HK-2 (cell line): ENCODE measurements around the gene MAP7.
"Not testable (repeated sequence)": the region's sequence is repeated elsewhere in the genome, so short reads cannot be mapped to it uniquely, and the experiment has no call there.

Experiments
- DNase-seq: peaks from one replicate; pipeline ENCODE4 v3.0.0-alpha.2; 2018; ENCODE audit not compliant: unreplicated experiment

MAP7 gene

GRCh38 chr6:136506124-136506799 lies 44.0 kb downstream of the MAP7 start:
- no peak for DNase-seq

DNA sequence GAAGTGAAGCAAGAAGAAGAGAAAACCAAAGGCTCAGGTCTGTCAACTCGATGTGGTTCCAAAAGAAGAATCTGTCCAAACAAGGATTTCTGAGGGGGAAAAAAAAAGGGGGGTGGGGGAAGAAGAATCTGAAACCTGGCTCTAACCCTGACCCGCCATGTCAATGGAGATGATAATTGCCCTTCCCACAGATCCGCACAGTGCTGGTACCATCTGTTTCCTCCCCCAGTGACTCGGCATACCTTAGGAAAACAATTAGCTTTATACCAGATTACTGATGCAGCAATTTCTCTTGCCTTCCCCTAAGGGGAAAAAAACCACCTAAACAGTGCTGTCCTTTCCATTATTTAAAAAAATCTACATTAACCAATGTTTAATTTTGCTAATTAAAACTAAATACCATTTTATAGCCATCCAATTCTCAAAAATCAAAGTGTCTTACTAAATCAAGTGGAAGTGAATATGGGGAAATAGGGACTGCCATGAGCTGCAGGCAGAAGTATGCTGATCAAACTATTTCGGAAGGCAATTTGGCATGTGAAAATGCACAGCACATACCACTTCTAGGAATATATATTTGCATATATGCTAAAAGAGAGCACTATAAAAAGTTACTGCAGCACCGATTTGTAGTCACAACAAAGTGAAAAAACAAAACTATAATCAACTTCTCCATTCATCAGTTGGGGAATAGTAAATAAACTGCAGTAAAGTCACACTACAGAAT lies 46.8 kb downstream of the MAP7 start:
- DNase-seq, result no peak

DNA sequence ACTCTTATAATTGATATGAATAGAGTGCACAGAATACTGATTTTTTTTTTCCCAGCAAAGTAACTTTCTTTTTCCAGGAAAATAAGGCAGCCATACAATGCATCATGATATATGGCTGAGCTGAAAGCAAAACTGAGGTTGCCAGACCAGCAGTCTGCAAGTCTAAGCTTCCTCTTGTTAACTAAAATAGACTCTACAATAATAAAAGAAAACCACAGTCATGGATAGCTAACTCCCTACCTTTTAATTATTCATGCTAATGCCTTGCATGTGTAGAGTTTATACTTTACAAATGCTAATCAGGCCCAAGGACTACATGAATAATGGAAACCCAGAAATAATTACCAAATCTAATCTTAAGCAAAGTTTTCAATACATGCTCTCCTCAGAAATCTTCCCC lies 47.4 kb downstream of the MAP7 start:
- DNase-seq, result no peak

DNA sequence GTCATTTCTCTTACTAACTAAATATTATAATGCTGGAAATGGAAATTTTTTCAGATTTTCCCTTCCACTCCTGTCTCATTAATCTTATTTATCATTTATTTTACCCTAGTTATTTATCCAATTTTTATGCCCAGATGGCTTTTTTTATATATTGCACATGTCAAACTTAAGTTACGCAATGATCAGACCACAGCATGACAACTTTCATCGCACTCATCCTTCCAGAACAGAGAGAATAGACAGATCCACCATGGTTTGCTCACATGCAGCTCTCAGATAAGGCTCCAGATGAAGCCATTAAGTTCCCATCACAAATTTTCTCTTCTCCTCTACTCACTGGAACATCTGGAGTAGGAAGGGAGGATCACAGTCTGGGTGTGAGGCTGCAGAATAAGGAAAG lies 48.7 kb downstream of the MAP7 start:
- DNase-seq, result no peak

GRCh38 chr6:136501096-136501495 lies 49.1 kb downstream of the MAP7 start:
- no peak for DNase-seq

DNA sequence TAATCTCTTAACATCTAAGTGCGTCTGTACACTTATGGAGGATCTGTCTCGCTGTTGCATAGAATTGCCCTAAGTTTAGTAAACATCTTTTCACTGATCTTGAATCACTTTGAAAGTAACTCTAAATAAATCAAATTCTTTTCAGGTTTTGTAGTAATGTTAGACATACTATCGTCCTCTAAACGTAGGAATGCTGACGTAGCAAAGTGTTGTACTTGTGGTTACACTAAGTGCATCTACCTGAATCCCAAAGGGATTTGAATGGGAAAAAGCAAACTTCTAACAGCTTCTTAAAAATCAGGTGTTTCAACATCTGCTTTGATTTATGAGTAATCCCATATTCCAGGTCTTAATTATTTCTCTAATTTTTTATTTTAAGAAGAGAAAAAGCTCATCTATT lies 49.8 kb downstream of the MAP7 start:
- DNase-seq, result no peak

DNA sequence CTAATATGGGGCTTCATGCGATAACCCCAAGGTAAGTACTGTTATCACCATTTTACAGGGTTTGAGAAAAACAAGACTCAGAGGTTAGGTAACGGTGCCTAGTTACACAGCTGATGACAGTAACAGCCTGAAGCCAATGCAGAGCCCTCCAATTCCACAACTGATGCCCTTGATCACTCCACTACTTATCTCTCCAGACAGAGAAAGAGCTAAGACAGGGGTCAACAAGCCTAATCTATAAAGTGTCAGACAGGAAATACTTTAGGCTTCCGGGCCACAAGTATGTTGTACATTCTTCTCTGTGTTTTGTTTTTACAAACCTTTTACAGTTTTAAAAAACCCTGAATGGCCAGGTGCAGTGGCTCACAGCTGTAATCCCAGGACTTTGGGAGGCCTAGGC lies 50.9 kb downstream of the MAP7 start:
- DNase-seq, result no peak

- not testable (repeated sequence) for DNase-seq
Measured at GRCh38 chr6:136496449-136496848, 53.8 kb downstream of the MAP7 start.

DNA sequence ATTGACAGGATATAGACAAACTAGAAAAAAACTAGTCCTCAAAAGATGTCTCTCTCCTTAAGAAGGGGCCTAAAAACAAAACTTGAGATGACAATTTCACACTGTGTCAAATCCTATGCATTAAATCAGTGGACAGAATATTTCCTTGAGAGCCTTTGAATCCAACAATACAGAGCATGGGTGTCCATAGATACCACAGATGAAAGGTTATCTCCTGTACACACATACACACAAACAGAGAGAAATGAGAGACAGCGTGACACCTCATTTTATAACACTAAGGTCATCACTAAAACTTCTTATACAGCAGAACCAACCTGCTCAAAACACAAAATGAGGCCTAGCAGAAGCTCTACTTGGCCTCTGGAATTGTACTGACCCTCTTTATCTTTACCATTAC lies 55.5 kb downstream of the MAP7 start:
- DNase-seq, result no peak

DNA sequence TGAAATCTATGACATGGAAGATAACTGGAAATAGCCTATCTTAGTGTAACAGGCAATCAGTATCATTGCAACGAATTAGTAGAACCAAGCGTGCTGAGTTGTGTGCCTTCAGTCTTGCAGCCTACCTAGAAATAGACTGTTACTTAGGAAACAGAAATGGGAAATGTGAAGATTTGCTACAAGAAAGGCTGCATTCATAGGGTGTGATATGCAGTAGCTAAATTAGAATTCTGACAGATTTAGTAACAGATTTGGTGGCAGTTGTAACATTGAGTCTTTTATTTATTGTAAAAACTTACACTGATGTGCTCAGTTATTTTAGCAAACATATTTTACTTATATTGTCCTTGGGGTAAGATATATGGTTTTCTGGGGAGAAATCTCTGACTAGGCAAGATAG lies 56.2 kb downstream of the MAP7 start:
- no peak for DNase-seq

DNA sequence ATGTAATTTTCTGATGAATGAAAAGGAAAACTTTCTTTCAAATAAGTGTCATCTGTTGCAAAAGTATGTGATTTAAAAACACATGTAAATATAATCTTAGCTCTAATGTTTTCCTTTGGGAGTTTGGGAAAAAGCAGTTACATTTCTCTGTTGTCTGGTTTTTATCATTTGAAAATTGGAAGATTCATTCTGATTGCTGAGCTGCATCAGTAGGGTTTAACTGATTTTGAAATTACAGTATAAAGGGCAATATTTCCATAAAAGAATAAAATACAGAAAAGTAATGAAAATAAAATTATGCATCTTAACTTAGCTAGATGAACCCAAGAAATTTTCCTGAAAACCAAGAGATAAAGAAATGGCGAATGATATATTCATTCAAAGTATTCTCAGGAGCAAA lies 57.8 kb downstream of the MAP7 start:
- DNase-seq, result no peak

GRCh38 chr6:136491754-136492153 lies 58.5 kb downstream of the MAP7 start:
- DNase-seq, result no peak

DNA sequence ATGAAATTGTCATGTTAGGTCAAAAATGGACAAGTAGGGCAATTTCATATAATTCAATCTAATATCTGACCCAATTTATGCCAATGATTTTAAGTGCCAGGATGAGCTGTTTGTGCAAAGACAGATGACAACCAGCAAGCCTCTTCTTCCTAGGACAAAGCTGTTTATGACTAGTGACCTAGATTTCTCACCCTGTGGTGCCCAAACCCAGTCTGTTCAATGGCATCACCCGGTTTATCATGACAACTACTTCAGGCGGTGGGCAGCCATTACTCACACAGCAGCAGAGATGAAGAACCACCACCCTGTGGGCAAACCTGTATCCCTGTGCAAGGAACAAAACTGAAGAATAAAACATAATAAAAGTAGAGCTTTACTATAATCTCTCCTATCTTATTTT lies 59.0 kb downstream of the MAP7 start:
- DNase-seq, result no peak

DNA sequence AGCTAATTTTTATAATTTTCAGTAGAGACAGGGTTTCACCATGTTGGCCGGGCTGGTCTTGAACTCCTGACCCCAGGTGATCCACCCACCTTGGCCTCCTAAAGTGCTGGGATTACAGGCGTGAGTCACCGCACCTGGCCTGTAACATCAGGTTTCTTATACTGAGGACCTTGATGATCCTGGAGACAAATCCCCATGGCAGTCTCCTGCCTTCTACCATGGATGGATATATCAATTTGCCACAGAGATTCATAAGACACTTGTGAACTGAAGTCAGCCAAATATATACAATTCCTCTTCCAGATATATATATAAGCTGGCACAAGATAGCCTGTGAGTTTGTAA lies 60.6 kb downstream of the MAP7 start:
- DNase-seq, result not testable (repeated sequence)

DNA sequence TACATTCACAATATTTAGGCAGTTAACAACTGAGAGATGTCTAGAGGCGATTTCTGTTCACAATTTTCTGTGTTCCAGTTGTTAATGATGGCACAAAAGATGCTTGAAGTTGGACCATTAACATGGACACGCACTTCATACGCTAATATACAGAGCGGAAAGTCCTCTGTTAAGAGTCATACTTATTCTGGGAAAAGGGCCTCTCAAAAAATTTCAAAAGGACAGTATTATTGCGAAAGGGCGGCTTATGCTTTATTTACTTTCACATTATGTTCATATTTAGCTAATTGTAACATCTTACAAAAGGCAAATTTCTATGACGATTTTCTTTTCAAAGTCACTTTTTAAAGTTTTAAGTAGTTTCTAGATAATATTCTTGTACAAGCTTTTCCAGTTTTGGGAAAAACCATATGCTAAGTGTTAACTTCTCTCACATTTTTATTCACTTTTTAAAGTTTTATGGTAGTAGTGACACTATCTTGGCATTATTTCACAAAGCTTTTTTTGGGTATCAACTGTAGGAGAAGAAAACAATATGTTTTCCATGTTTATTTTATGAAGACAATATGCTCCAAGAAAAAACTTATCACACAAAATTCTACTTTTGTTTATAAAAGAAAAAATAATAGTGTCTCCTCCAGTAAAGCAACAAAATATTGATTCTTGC lies 62.3 kb downstream of the MAP7 start:
- DNase-seq, result no peak

DNA sequence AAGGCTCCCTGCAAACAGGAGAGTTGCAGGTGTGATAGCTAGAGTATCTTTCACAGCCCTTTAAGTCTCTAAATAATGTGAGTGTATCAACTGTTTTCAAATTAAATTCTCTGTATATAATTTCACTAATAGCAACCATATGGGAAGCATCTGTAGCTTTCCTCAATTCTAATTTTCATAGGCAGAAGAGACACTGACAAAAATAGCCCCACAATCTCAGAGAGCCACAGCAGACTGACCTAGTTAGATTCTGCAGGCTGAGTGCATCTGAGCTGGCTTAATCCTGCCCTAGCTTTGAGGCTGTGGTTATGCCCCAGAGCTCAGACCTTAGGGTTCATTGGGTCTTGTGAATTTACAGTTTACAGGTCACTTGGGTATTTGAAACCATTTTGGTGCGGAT lies 63.9 kb downstream of the MAP7 start:
- DNase-seq, result no peak

DNA sequence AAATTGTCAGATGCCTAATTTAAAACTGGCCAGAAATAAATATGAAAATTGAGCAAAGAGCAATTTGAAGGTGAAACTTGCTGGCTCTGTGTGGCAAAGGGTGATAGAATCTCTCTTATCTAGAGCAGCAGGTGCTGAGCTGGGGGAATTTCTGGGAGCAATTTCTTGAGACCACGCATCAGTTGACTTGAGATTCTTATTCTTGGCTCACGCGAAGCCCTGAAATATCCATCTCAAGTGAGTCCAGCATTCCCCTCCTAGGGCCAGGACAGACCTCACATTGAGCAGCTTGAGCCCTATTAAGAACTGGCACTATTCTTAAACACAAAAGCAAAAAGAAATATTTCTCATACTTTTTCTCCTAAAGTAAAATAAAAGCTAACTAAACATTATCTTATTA lies 66.3 kb downstream of the MAP7 start:
- no peak for DNase-seq

GRCh38 chr6:136483005-136483404 lies 67.2 kb downstream of the MAP7 start:
- DNase-seq, result not testable (repeated sequence)

- DNase-seq, result no peak
Measured at GRCh38 chr6:136477548-136477947, 72.7 kb downstream of the MAP7 start.

DNA sequence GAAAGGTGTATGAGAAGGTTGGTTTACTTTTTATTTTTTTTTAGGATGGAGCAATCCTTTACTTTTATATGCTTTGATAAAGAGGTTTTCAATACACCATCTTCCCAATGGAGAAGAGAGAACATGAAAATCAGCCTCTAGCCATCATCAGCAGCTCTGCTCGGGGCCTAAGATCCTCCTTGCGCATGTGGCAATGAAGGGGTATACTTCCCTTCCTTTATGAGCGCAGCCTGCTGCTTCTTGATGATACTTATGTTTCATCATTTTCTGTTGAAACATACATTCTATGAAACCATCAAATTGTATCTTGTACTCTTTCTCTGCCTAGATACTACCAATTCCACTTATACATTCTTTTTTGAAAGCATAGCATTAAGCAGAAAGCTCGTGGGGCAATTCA lies 74.5 kb downstream of the MAP7 start:
- DNase-seq, result no peak

DNA sequence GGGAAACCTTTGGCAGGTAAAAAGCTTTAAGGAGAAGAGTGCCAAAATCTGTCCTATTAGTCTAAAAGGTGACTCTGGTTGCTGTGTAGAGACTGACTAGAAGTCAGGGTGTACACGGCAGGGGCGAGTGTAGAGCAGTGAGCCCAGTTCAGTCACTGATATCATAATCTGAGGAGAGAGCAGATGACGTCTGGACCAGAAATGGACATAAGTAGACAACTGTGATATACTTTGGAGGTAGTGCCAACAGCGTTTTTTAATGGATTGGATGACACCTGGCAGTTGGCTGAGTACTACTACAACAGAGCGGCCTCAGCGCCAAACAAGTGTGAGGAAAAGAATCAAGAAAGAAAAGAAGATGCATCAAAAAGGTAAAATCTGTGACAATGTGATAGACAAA lies 76.0 kb downstream of the MAP7 start:
- no peak for DNase-seq

DNA sequence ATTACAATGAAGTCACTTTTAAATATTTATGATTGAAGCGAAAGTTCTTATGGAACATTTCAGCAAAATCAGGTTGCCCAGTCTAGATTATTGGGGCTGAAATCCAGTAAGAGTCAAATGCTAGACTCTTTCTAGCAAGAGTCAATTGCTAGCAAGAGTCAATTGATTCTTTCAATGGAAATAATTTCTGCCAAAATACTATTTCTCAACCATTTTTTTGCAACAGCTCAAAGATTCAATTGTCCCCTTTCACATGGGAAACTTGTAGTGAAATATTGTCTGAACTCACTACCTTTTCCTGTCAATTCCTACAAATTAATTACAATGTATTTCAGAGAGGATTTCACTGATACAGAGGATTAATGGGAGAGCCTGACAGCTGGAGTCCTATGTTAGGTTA lies 78.3 kb downstream of the MAP7 start:
- DNase-seq, result no peak

GRCh38 chr6:136471372-136471771 lies 78.8 kb downstream of the MAP7 start:
- no peak for DNase-seq
